NCI-H460 (cell line): Measurements from ENCODE around the gene RND3. TPM values are rescaled to one million over a fixed set of nuclear protein-coding genes. Genes with fewer than 3 reads are reported as not detected.

Source experiments
- DNase-seq: peaks from one replicate; pipeline ENCODE4 v3.0.0-alpha.2; 2016; ENCODE audit warnings: low read depth; ENCODE audit errors: extremely low read depth
- total RNA-seq: library from RNA; depleted of rRNA; stranded (reverse); fragments of >200 nt; shearing (Covaris generic); gene quantifications from 2 replicates; pipeline ENCODE4 v1.2.3, GENCODE V29; 2014

The RND3 gene
- total RNA-seq, 1 experiment from 2014 or later = 87.3 TPM

DNA sequence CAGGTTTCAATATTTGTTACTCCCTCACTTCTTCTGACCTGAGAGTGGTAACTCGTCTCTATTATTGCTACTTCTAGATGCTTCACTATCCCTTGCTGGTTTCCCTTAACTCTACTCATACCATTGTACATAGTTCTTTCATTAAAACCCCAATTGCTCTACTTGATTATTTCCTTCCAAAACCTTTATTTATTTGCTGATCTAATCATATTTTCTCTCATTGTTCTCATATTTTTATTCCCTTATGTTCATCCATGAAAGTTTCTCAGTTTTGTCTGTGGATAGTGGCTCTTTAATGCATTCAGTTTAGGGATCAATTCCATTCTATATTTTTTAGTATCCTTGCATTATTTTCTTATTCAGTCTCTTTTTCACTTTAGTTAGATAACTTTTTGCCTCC, 42.1 kb downstream of the RND3 start:
- DNase-seq = no peak

GRCh38 chr2:150442484-150442883, 45.0 kb downstream of the RND3 start:
- no peak for DNase-seq

DNA sequence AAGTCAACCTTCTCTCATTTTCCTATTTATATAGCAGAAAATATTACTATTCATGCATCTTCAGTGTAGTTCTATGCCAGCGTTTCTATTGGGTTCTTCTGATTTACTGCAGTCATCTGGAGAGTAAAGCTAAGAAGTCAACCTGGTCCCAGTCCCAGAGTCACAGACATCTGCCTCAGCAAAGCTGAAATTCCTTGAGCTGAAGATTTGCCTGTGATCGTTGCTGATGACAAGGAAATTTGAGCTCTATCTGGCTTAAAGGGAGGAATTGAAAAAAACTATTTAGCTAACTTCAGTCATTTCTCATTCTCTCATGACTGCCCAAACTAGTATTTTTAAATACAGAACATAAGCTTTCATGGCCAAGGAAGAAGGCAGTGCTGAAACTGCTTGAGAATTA, 45.7 kb downstream of the RND3 start:
- no peak for DNase-seq

DNA sequence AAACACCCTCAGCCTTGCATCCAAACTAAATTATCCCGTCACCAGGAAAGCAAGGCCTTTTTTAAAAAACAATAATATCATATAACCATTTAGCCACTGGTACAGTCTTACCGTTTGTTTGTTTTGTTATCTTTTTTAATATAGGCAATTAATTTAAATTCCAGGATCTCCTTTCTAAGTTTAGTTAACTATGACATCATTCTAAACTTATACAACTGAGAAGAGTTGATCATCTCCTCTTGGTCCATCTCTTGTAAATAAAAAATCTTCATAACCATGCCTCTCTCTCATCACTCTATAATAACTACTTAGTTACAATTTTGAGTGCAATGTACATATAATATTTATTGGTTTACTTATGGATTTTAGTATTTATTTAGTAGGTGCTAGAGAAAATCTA, 46.2 kb downstream of the RND3 start:
- DNase-seq = no peak

GRCh38 chr2:150438654-150439053, 48.8 kb downstream of the RND3 start:
- DNase-seq = no peak

DNA sequence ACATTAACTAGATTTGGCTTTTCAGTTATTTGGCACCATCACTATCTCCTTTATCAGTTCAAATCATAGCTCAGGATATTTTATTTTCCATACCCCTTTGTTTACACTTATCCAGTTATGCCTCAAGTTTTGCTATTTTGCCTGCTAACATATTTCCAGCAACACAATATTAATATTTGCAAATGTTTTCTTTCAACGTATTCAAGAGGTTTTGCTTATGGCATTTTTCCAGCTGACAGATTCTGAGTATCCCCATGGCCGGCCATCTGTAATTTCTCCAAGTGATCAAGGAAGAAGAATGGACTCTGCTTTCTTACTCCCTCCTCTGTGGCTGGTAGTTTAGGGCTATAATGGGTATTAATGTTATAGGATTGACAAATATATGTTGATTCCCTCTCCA, 49.4 kb downstream of the RND3 start:
- DNase-seq = no peak

DNA sequence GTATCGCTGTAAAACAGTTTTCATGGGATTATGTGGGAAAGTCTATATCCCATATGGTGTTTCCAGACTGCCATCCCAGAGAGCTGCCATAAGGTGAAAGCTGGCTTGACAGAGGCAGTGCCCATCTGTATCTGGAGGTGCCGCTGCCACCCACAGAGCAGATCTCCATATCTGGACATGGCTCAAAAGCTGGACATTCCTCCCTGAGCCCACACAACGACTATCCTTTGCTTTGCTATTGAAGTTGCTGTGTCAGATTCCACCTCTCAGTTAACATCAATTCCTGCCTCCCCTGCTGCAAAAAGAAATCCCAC, 55.2 kb downstream of the RND3 start:
- DNase-seq = no peak

DNA sequence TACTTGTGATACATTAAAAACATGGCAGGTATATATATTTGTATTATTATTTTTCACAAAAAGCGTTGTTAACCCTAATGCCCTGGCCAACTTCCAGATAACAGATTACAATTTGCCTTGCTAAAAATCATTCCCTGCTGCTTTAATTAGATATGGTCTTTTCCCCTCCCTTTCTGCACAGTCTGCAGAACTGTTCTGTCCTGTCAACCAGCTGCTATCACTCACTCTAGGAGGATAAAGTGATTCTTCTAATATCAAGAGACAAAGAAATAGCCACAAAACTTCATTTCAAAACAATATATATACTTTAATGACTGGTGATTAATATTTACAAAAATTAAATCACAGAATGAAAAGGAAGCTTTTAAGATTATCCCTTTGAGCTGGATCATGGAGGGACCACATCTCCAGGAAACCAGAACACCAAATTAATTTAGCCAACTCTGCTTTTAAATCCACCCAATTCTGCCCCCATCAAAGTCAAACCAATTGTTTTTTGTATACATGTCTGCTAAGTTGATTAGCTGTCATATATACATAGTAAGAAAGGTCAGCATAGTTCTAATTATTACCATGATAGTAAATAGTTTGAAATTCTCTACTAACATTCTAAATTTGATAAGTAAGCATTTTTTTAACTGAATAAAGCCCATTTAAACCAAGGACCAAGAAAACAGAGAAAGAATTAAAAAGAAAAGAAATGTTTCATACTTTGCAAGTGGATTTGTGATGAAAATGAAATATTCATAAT, 55.7 kb downstream of the RND3 start:
- DNase-seq = no peak

DNA sequence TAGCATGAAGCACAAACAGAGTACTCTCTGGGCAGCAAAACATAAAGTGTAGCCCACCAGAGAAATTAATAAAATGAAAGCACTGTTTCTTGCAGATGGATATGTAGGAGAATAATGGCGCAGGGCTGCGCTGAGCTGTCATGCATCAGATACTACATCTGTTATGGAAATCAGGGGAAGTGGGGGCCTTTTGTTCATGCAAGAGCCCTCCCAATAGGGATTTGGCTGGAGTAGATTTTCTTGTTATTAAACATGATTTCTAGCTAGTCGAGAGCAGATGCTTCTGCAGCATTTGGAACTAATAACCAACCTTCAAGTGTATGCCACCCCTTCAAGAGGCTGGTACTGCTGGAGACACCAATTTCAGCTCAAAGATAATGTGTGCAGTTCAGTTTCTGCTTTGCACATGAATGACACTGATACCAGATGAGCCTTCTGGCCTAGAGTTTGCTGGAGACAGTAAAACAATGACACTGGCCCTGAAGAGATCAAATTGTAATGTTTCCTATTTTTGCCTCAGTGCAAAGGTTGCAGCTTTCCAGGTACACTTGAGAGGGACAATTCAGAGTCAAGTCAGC, 58.0 kb downstream of the RND3 start:
- DNase-seq = no peak

GRCh38 chr2:150428641-150429040, 58.8 kb downstream of the RND3 start:
- no peak for DNase-seq

- DNase-seq = no peak
These were observed 60.2 kb downstream of the RND3 start for GRCh38 chr2:150427298-150427697.

- no peak for DNase-seq
These were observed 60.7 kb downstream of the RND3 start for GRCh38 chr2:150426724-150427123.

DNA sequence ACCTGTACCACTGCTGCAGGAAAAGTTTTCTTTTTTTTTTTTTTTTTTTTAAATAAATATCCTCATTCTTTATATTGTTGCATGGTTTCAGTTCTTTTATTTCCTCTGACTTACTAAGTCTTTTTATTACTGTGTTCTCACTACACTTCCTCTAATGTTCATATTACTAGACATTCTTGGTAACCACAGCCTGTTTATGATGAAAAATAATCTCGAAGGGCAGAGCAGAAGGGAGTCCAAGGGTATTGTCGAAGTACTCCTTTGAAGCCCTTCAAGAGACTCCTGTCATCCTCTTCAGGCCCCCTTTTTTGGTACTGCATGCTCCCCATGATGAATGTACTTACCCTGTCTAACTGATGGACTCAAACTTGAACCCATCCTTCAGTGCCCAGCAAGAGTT, 61.2 kb downstream of the RND3 start:
- DNase-seq = no peak

GRCh38 chr2:150425121-150425955, 62.1 kb downstream of the RND3 start:
- no peak for DNase-seq

DNA sequence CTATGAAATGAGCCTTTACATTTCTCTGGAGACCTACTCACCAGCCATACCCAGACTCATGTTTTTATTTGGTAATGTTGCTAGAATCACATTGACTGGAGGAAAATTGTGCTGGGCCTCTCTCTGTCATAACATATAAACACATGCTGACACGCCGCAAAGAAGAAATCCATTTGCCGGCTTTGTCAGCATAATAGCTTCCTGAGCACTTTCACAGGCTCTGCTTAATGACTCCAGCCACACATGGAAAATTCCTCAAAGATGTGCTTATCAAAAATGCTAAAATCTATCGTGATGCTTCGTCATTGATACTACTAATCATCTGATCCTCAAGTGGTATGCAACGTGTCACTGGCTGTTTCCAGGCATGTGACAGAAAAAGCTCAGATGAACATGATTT, 63.1 kb downstream of the RND3 start:
- DNase-seq = no peak

DNA sequence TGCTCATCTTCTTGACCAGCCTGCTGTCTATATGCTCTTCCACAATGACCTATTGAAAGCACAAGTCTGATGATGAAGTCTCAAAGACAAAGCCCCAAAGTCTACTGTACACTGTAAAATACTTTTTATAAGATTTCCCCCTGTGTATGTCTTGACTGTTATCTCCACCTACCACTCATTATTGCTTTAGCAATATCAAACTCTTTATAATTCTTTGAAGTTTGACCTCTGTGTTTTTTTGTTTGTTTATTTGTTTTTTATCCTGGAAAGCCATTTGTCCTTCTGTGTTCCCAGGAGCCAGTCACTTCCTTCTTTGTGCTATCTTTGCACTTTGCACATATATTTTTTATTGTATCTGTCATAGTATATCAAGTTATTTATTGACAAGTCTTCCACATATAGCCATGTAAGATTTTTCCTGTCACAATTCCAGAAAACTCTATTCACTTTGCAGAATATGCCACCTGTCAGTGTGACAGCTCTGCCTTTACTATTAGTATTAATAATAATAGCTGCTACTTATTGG, 66.3 kb downstream of the RND3 start:
- DNase-seq = no peak

- no peak for DNase-seq
These were observed 68.6 kb downstream of the RND3 start for GRCh38 chr2:150418916-150419315.
